HS-5 (cell line): ENCODE data around the gene SDS.
A peak's percentile ranks its signal among the peaks of the same experiment; 100 is the strongest.

Source experiments
- DNase-seq: peaks from one replicate; pipeline ENCODE4 v3.0.0-alpha.2; 2012; ENCODE audit warnings: low read depth

Gene SDS

DNA sequence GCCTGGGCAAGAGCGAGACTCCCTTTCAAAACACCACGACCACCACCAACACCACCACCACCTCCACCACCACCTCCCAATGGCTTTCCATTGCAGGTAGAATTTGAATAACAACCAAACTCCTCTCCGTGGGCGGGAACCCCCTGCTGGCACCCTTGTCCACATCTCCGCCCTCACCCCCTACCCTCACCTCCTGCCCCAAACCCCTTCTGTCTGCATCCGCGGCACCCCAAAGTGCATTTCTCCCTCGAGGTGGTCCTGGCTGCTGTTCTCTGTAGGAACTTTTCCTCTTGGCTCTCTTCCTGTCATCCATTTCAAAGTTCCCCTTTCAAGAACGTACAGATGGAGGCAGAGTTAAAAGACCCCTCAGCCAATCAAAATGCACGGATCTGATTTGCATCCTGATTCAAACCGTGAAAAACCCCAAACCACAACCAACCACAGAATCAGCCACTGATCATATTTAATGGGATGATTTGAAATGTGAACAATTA, 22.3 kb upstream of the SDS start:
- DNase-seq: no peak

DNA sequence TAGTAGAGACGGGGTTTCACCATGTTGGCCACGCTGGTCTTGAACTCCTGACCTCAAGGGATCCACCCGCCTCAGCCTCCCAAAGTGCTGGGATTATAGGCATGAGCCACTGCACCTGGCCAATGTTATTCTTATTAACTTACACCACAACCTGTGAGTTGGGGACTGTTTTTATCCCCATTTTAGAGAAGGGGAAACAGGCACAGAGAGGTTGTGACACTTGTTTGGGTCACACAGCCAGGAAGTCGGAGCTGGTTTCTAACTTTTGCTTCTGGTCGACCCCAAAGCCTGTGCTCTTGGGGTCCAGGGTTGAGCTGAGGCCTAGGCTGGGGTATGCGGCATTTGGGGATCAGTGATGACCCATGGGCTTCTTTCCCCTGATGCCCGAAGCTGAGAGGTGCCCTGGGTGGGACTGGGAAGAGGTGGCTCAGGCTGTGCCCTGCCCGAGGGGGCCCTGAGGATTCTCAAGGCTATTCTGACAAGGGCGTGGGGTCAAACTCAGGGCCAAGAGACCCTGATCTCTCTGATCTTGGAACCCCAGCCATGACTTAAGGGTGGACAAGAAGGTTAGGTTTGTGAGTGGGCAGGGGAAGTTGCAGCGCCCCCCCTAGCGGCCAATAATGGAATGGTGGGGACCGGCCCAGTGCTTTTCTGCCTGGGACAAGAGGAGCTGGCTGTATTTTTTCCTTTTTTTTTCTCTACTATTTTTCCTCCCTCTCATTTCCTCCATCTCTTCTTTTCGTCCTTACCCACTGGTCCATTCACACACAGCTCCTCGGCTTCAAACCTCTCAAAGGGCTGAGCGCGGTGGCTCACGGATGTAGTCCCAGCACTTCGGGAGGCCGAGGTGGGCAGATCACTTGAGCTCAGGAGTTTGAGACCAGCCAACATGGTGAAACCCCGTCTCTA, 21.5 kb upstream of the SDS start:
- no peak for DNase-seq

DNA sequence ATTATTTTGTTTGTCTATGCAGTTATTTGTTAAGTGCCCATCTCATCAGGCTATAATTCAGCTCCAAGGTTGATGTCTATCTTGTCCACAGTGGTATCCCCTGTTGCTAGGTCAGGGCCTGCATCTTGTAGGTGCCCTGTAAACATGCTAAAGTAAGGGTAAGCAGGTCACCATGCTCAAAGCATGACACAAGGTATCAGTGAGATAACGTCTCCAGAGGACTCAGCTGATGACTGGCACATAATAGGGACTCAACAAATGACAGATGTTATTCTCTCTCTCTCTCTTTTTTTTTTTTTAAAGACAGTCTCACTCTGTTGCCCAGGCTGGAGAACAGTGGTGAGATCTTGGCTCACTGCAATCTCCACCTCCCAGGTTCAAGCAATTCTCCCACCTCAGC, 20.8 kb upstream of the SDS start:
- DNase-seq: no peak

DNA sequence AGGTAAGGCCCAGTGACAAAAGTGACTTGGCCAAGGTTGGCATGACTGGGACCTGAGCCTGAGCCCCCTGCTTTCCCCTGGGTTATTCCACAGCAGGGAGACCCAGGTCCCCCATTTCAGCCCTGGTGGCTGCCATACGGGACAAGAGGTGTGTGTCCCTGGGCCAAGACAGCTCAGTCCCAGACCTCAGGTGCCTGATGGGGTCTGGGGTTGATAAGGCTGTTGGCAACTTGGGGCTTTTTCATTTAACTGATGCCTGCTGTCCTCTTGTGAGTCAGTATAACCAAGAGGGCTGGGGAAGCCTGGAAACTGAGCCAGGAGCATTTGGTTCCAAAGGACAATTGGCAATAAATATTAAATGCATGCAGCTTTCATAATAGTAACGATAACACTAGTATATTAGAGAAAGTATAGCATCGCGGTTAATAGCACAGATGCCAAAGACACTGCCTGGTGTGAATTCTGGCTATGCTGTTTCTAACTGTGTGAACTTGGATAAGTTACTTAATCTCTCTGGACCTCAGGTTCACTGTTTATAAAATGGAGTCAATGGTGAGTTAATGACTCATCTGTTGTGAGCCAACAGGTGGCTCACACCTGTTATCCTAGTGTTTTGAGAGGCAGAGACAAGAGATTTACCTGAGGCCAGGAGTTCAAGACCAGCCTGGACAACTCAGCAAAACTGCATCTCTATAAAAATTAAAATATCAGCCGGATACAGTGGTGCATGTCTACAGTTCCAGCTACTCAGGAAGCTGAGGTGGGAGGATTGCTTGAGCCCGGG, 19.4 kb upstream of the SDS start:
- no peak for DNase-seq

DNA sequence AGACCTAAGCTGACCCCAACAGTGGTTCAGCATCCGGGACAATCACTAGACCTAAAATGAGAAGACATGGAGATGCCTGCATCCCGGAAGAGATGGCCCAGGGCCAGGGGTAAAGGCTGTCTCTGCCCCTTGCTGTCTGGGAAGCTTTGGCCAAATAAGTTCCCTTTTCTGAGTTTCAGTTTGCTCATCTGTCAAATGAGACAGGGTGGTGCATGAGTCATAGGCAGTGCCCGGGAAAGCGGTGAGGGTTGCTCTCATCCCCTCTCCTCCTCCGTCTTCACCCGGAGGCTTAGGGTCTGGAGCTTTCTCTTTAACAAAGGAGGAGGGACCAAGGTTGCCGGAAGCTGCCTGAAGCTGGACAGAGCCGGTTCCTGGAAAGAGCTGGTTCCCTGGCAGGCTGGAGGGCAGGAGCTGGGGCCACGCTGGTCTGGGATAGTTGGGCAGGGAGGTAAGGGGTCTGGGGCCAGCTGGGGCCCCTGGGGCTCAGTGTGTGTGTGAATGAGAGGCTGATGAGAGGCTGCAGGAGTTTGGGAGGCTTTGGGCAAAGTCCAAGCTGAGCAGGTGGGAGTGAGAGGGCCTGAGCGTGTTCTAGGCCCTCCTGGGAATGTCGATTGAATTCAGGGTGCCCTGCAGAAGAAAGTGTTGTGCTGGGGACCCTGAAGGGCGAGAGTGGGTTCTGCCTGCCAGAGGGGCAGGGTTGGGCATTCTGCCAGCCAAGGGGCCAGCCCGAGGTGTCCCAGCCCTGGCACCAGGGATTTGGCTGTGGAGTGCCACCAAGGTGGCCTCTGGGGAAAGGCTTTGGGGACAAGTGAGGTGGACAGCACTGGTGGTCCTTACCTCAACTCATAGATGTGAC, 18.6 kb upstream of the SDS start, which contains the start of gene SDSL:
TSS of gene SDSL (plus strand) at position 351 of the 856 bp plus-strand sequence. CDS start 5,603 bp downstream, outside the sequence.
- peak; percentile 73 for DNase-seq

DNA sequence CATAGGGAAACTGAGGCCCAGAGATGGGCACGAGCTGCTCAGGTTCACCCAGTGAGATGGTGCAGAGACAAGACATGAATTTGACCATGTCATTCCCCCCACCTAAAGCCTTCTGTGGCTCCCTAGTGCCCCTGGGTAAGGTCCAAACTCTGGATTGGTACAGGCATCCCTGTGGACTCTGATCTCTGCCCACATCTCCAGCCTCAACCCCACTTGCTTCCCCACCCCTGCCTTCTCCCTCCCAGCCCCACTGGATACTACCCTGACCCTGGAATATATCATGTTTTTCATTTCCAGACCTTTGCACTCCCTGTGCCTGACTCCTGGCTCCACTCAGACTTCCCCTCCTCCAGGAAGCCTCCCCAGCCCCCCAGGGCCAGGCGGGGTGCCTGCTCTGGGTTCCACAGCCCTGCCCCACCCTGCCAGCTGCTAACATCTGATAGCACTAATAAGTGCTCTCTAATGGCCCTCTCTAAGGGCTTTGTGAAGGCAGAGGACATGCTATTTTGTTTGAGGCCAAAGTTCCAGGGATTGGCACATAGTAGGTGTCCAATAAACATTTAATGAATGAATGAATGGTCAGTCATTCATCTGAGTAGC, 17.4 kb upstream of the SDS start:
- DNase-seq: no peak

DNA sequence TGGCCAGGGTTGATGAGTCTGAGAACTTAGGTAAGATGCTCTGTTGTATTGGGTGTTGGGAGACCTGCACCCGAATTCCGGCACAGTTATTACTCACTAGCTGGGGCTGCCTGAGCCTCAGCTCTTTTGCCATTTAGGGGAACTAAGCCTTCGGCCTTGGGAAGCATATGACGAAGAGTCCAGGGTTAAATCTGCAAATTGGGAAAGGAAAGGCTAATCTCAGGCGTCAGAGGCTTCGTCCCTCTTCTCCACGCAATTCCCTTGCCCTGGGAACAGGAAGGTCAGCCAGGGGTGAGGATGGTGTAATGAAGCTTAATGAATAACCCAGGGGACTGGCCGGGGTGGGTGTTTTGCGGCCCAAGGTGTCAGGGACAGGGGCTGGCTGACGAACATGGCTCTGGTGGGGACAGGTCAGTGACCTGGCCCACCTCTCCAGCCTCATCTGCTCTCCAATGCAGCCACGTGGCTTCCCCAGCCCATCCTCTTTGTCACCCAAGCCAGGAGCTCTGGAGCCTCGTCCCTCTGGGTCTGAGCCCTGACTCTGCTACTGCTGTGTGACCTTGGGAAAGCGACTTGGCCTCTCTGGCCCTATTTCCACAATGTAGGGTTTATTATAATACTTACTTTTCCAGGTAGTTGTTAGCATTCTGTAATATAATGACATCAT, 14.7 kb upstream of the SDS start:
- no peak for DNase-seq

DNA sequence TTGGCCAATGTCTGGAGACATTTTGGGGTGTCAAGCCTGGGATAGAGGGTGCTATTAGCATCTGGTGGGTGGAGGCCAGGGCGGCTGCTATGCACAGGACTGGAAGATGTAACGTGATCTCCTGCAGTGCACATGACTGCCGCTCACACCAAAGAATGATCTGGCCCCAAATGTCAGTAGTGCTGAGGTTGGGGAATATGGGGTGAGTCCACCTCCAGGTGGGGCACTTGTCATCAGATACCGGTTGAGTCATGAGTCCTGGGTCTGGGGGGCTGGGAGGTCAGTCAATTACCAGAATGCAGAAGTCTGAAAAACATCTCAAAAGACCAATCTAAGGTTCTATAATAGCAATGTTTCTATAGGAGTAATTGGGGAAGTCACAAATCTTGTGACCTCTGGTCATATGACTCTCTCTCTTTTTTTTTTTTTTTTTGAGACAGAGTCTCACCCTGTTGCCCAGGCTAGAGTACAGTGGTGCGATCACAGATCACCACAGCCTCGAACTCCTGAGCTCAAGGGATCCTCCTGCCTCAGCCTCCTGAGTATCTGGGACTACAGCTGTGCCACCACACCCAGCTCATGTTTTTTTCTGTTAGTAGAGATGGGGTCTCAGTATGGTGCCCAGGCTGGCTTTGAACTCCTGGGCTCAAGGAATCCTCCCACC, 12.5 kb upstream of the SDS start:
- DNase-seq: no peak

DNA sequence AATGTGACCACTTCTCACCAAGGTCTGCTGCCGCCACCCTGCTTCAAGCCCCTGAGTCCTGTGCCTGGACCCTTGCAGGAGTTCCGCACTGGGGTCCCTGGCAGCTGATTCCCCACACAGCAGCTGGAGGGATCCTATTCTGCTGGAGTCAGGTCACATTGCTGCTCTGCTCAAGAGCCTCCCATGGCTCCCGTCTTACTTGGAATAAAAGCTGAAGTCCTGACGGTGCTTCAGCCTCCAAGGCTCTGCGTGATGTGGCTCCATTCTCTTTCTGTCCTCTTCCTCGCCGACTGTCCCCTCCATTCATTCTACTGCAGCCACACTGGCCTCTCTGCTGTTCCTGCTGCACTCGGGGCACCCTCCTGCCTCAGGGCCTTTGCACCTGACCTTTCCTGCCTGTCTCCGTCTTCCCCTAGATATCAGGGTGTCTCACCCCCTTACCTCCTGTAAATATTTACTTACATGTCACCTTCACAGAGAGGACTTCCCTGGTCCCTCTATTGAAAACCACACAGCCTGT, 10.9 kb upstream of the SDS start:
- DNase-seq: no peak

DNA sequence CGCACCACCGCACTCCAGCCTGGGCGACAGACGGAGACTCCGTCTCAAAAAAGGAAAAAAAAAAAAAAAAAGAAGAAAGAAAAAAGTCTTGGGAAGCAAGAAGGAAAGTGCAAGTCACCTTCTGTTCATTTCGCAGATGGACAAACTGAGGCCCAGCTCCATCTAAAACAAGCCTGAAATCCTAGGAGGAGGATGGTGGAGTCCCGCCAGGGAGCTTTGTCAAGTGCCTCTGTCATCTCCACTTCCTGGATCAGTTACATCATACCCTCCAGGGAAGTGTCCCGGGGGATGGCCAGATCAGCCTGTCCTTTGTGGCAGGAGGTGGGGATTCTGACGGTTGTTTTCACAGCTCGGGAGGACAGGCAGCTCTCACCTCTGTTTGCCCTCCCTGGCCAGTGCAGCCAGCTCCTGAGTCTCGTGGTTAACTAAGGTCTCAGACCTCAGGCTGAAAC, 9.8 kb upstream of the SDS start:
- no peak for DNase-seq

DNA sequence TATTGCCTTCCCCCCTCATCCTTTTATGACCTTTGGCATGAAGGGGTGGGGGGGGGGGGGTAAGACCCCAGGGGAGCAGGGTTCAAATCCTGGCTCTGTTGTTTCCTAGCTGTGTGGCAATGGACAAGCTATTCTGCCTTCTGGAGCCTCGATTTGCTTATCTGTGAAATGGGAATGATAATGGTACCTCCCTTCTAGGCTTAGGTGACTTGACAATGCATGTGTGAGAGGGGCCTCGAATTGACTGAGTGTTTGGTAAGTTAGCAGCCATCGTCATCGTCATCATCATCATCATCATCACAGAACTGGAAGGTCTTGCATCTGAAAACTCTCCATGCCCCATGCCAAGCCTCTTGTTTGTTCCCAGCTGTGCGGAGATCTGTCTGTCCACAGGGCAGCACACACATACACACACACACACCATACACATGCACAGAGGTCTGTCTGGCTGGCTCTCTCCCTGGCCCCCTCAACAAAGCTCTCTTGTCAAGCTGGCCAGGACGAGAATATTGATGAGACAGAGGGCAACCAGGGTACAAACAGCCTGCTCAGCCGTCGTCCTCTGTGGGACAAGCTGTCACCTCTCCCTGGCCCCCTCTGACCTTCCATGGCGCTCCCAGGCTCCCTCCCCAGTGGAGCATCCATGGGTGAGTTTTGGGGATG, 5.9 kb upstream of the SDS start:
- no peak for DNase-seq

DNA sequence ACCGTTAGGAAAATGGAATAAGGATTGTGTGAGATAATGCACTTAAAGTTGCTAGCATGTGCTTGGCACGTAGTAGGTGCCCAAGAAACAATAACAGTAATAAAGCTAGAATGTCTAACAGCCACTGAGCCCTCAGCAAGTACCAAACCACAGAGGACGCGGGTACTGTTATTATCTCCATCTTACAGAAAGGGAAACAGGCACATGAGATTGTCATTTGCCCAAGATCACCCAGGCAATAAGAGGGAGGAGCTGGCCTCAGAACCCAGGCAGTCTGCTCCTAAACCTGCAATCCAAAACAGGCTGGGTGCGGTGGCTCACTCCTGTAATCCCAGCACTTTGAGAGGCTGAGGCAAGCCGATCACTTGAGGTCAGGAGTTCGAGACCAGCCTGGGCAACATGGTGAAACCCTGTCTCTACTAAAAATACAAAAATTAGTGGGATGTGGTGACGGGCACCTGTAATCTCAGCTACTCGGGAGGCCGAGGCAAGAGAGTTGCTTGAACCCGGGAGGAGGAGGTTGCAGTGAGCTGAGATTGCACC, 5.1 kb upstream of the SDS start:
- no peak for DNase-seq

DNA sequence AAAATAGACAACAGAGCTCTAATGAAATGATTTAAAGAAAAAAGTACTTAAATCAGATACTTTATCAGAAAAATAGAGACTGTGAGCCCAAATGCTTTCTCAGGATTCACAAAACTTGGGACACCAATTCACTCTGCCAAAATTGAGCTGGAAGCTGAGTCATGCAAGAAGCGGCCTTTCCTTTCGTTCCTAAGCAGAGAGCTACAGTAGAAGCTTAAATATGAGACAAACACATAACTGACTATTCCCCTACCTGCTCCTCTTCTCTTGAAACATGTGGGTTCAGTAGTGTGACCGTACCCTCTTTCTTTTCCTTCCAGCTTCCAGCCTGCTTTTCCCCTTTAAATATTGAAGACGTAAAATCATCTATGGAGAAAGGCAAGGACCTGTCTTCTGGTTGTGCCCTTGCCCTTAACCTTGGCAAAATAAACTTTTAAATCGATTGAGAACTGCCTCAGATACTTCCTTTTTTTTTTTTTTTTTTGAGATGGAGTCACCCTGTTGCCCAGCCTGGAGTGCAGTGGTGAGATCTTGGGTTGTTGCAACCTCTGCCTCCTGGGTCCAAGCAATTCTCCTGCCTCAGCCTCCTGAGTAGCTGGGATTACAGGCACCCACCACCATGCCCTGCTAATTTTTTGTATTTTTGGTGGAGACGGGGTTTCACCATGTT, 4.4 kb upstream of the SDS start:
- no peak for DNase-seq

DNA sequence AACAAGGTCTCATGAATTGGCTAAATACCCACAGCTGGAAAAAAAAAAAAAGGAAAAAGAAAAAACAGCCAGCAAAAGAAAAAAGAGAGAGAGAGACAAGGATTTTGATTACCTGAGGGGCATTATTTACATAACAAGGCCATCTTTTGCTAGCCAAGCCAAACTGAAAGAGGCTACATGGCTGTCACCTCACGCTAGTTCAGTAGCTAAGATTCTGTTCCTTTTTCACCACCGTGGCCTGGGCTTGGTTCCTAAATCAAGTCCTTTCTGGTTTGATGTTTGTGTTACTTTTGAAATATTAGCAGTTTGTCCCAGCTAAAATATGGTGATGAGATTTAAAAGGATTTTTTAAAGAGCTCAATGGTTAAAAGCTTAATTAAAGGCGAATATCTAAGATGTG, 2.0 kb upstream of the SDS start:
- no peak for DNase-seq

DNA sequence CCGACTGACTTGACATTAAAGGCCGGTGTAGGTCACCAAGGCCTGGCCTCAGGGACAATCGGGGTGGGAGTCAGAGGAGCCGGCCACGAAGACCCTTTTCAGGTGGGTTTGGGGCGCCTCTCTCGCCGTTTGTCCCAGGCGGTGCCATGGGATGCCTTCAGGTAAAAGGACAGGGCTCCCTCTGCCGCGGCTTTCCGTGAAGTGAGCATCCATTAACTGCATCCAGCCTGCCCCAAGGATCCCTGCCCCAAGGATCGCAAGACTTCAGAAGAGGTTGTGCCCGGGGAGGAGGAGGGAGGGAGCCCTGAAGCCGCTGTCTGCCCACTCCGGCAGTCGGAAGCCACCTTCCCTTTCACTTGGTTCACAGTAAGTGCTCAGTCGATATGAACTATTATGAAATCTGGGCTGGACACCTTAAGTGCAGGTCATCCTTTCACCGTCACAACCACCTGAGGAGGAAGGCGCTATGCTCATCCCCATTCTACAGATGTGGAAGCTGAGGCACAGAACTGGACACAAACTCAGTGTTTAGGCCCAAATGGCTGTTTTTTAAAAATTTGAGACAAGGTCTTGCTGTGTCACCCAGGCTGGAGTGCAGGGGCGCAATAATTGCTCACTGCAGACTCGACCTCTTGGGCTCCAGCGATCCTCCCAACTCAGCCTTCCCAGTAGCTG, 964 bp downstream of the SDS start:
- no peak for DNase-seq

DNA sequence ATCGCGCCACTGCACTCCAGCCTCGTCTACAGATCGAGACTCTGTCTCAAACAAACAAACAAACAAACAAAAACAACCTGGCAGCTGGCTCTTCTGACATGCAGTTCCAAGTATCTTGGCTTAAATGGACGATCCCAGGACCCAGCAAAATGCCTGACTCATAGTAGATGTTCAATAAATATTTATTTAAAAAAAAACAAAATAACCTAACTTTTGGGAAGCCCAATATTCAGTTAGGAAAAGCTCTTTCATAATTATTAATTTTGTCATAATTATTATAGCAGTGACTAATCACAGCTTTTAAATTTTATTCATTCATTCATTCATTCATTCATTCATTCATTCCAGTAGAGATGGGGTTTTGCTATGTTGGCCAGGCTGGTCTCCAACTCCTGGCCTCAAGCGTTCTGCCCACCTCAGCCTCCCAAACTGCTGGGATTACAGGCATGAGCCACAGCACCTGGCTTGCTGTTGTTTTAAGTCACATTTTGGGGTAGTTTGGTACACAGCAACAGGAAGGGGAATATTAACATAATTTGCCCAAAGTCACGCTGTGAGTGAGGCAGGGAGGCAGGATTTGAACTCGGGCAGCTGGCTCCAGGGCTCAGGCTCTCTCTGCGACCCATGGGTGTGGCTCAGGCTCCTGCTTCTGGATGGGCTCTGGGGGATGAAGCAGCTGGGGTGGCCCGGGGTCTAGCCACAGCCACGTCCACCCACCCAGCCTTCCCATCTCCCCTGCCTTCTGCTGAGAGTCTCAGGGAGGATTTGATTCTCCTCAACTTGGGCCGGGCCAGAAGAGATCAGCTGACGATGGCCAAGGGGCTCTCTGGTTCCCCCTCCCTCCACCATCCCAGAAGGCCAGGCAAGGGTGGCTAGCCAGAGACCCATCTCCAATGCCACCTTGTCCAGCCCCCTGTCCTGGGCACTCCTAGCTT, 2.4 kb downstream of the SDS start:
- DNase-seq: no peak

DNA sequence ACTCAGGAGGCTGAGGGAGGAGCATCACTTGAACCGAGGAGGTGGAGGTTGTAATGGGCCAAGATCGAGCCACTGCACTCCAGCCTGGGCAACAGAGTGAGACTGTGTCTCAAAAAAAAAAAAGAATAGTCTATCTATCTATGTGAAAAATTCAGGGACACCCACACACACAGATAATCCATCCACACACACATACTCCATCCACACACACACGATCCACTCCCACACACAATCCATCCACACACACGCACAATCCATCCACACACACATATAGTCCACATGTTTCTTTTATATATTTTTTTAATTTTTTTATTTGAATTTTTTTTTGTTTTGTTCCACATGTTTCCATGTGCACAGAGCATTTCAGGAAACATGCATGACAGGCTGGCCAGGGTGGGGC, 3.3 kb downstream of the SDS start:
- DNase-seq: no peak
